H1 (cell line): ENCODE results near the gene SYN1. TPM values are rescaled to one million over a fixed set of nuclear protein-coding genes. Genes with fewer than 3 reads are reported as not detected.
A peak's percentile ranks its signal among the peaks of the same experiment; 100 is the strongest.

ENCODE experiments used
- BACH1 ChIP-seq: IDR thresholded peaks from 2 replicates; pipeline ENCODE4 v1.6.1; 2012; ENCODE audit warnings: low read length, improper control_type of control experiment
- CBX8 ChIP-seq: fragments of 300-800, 300-1000 bp; sonication (generic); IDR thresholded peaks from 2 replicates; pipeline ENCODE4 v1.7.1; 2016; ENCODE audit warnings: low read depth, low read length, borderline replicate concordance
- NANOG ChIP-seq: IDR thresholded peaks from 2 replicates; pipeline ENCODE4 v1.6.1; 2011; ENCODE audit warnings: low read length, low read depth, mild to moderate bottlenecking, inconsistent platforms; ENCODE audit not compliant: insufficient read depth, poor library complexity, severe bottlenecking
- RBBP5 ChIP-seq: IDR thresholded peaks from 2 replicates; pipeline ENCODE4 v1.7.1; 2012; ENCODE audit warnings: low read depth, mild to moderate bottlenecking, inconsistent platforms, low read length, moderate library complexity, borderline replicate concordance
- RFX5 ChIP-seq: IDR thresholded peaks from 2 replicates; pipeline ENCODE4 v1.6.1; 2011; ENCODE audit warnings: low read depth, low read length, improper control_type of control experiment, borderline replicate concordance
- SAP30 ChIP-seq: fragments of 300-600 bp; sonication (generic); IDR thresholded peaks from 2 replicates; pipeline ENCODE4 v1.7.1; 2012; ENCODE audit warnings: low read length, moderate library complexity, mild to moderate bottlenecking, inconsistent platforms; ENCODE audit not compliant: insufficient read depth, insufficient replicate concordance
- TEAD4 ChIP-seq: IDR thresholded peaks from 2 replicates; pipeline ENCODE4 v1.6.1; 2012; ENCODE audit warnings: low read depth, low read length, inconsistent platforms, mixed read lengths
- polyA plus RNA-seq, 7 experiments: library from polyadenylated mRNA; depleted of rRNA in 3 of 7; stranded (reverse) in 5 of 7; unstranded in 2 of 7; fragments of >200 nt in 5 of 7; fragments of 200-250 nt in 2 of 7; gene quantifications; 1 replicate in 5 of 7; 2 replicates in 1 of 7; 4 replicates in 1 of 7; pipeline versions ENCODE4 v1.2.1 to v1.2.3, GENCODE V29; 2011 to 2013; ENCODE audit warnings: missing spikeins in 2 of 7, mixed read lengths in 2 of 7
- total RNA-seq: library from RNA; stranded (reverse); fragmentation: NEBNext Ultra II Directional; extraction: Animal tissue kit (Norgen Biotek cat#: 25700); gene quantifications from 2 replicates; pipeline ENCODE4 v1.2.1, GENCODE V29; 2021

SYN1 gene
- total and polyA plus RNA-seq, 2 of the 8 experiments (the other 6 are each of a cell fraction or from before 2014, with no cell fraction given), result 2.1 to 14.1 TPM

- TF ChIP-seq SAP30 (peak; percentile 48), RBBP5 (0 out of 2 replicates have a peak, but pooled peaks have one; percentile 29), NANOG (no peak), RFX5 (no peak), BACH1 (no peak), TEAD4 (0 out of 2 replicates have a peak, but pooled peaks have one; percentile 11), CBX8 (no peak)
These were observed 39.2 kb upstream of the SYN1 start, which contains the start of gene UXT (continued) for GRCh38 chrX:47658684-47659420.
